Measurements from ENCODE around the gene GPR68. TPM values are rescaled to one million over a fixed set of nuclear protein-coding genes. Genes with fewer than 3 reads are reported as not detected.

The GPR68 gene
- total RNA-seq, 2 experiments from 2014 or later = 0.13 to 0.84 TPM

DNA sequence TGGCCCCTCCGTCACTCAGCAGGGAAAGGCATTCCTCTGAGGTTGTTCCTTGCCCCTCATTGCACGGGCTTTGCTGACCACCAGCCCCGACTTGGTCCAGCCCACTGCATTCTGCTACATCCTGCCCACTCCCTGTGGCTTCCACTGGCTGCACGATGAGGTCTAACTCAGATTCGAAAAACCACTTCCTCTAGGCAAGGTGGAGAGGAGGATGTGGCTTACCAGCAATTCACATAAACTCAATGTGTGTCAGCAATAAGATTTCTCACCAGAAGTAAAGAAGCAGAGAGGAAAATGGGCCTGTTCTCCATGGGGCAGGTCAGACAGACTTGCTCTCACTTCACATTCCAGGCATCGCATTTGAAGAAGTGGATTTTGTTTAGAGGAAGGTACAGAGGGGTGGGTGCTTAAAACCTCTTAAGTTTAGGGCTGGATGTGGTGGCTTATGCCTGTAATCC lies 14.7 kb downstream of the GPR68 start:
- peak; percentile 86 for DNase-seq (ENCODE audit: low spot score)
- POLR2A ChIA-PET = interaction anchor here (1.0 to 1.2 kb wide), 2 partner anchors 10 to 14 kb away, joined by 3 to 4 read pairs; no protein-coding TSS in a partner anchor

DNA sequence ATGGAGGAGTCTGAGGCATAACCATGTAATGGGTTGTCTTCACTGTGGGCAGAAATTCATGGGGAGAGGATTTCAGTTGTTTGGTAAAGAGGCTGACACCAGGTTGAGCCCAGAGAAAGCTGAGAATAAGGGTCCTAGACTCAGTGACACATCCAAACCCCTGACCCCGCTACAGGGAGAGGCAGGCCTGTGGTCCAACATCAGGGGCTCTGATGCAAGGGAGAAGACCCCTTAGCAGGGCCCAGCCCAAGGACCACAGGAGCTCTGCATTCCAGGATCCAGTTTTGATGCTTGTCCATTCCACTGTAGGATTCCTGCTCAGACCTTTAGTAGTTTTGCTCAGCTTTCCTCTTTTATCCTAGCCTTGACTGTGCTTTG lies 15.5 kb downstream of the GPR68 start:
- Histone ChIP-seq H2AFZ (ENCODE audit: low read length) (peak overlapping the region; percentile 52; the same call in 1 of the 2 replicates), H3K4me2 (ENCODE audit: low read length) (peak overlapping the region; percentile 52), H3K79me2 (ENCODE audit: insufficient read depth, low read depth, low read length) (no peaks in the 10 kb centered on the region), H3K9me3 (ENCODE audit: low read length) (peaks cover 12% of the 10 kb centered on the region), H3K27ac (ENCODE audit: low read depth, low read length, poor library complexity, severe bottlenecking) (peak overlapping the region; percentile 73), H4K20me1 (ENCODE audit: insufficient read depth, low read length) (no peaks in the 10 kb centered on the region), H3K4me3 (ENCODE audit: low read depth, low read length, poor library complexity, severe bottlenecking) (no peak overlapping the region), H3K4me1 (ENCODE audit: insufficient read depth, low read length, poor library complexity, severe bottlenecking) (peaks cover 33% of the 10 kb centered on the region), H3K9me2 (ENCODE audit: insufficient read depth, low read length) (no peaks in the 10 kb centered on the region), H3K36me3 (ENCODE audit: insufficient read depth, low read length) (peaks cover 12% of the 10 kb centered on the region)
- intact Hi-C loops (cut with micrococcal nuclease; ENCODE audit: unreplicated experiment) = no loop called here
- ChIA-PET POLR2A (interaction anchor here (0.6 to 2.5 kb wide), 3 partner anchors 12 to 731 kb away, joined by 4 to 8 read pairs (median 4); no protein-coding TSS in a partner anchor), CTCF (ENCODE audit: unreplicated experiment) (interaction anchor here (1.0 kb wide), 1 partner anchor 24 kb away, joined by 3 read pairs; no protein-coding TSS in a partner anchor)
- no TSS peak for BruUV-seq (replicated peaks)
- DNase-seq (ENCODE audit: low spot score) = no peak
- TF ChIP-seq, protein P1, sequence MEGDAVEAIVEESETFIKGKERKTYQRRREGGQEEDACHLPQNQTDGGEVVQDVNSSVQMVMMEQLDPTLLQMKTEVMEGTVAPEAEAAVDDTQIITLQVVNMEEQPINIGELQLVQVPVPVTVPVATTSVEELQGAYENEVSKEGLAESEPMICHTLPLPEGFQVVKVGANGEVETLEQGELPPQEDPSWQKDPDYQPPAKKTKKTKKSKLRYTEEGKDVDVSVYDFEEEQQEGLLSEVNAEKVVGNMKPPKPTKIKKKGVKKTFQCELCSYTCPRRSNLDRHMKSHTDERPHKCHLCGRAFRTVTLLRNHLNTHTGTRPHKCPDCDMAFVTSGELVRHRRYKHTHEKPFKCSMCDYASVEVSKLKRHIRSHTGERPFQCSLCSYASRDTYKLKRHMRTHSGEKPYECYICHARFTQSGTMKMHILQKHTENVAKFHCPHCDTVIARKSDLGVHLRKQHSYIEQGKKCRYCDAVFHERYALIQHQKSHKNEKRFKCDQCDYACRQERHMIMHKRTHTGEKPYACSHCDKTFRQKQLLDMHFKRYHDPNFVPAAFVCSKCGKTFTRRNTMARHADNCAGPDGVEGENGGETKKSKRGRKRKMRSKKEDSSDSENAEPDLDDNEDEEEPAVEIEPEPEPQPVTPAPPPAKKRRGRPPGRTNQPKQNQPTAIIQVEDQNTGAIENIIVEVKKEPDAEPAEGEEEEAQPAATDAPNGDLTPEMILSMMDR (conservative IDR thresholded peaks at IDR 0.05; ENCODE audit: low read length) = no peak
- no peak for TF ChIP-seq EZH2phosphoT487 (IDR thresholded peaks at IDR 0.05; ENCODE audit: borderline replicate concordance, low read depth, low read length)

More for the DNA sequence above, 14.7 kb downstream of the GPR68 start:
- TF ChIP-seq EZH2phosphoT487 (IDR thresholded peaks at IDR 0.05; ENCODE audit: borderline replicate concordance, low read depth, low read length) = no peak
- TF ChIP-seq, protein P1 (conservative IDR thresholded peaks at IDR 0.05; ENCODE audit: low read length) = no peak
- Histone ChIP-seq H3K27ac (ENCODE audit: low read depth, low read length, poor library complexity, severe bottlenecking) (peak overlapping the region; percentile 73), H3K9me2 (ENCODE audit: insufficient read depth, low read length) (no peaks in the 10 kb centered on the region), H3K4me2 (ENCODE audit: low read length) (peak overlapping the region; percentile 52), H4K20me1 (ENCODE audit: insufficient read depth, low read length) (no peaks in the 10 kb centered on the region), H3K9me3 (ENCODE audit: low read length) (peaks cover 12% of the 10 kb centered on the region), H2AFZ (ENCODE audit: low read length) (peak overlapping the region; percentile 2; the same call in 1 of the 2 replicates), H3K36me3 (ENCODE audit: insufficient read depth, low read length) (peaks cover 12% of the 10 kb centered on the region), H3K4me1 (ENCODE audit: insufficient read depth, low read length, poor library complexity, severe bottlenecking) (peaks cover 31% of the 10 kb centered on the region), H3K79me2 (ENCODE audit: insufficient read depth, low read depth, low read length) (no peaks in the 10 kb centered on the region), H3K4me3 (ENCODE audit: low read depth, low read length, poor library complexity, severe bottlenecking) (peak overlapping the region; percentile 14)
- BruUV-seq (replicated peaks) = no TSS peak
- CTCF ChIA-PET (ENCODE audit: unreplicated experiment) = interaction anchor here (1.0 kb wide), 1 partner anchor 23 kb away, joined by 3 read pairs; no protein-coding TSS in a partner anchor
- intact Hi-C loops (cut with micrococcal nuclease; ENCODE audit: unreplicated experiment) = no loop called here

Measured in OCI-LY7 (cell line).